Activated CD8-positive, alpha-beta memory T cell treated with anti-CD3 and anti-CD28 coated beads, Interleukin-2, amount 50 U/mL, for 1 hour (primary cell): Measurements from ENCODE around the gene SIRT1.
A peak's percentile ranks its signal among the peaks of the same experiment; 100 is the strongest.
"Not testable (repeated sequence)": the region's sequence is repeated elsewhere in the genome, so short reads cannot be mapped to it uniquely, and the experiment has no call there.

Source experiments
- DNase-seq: peaks from one replicate; pipeline ENCODE4 v3.0.0-alpha.2; 2020; ENCODE audit errors: extremely low read depth

The SIRT1 gene

GRCh38 chr10:67884313-67884841 is at the start of gene SIRT1:
TSS of gene SIRT1 (plus strand) at chr10:67884656. CDS start at chr10:67884722, 66 bp downstream.
- DNase-seq: peak; percentile 84

- not testable (repeated sequence) for DNase-seq
Measured at GRCh38 chr10:67835541-67836394, 48.7 kb upstream of the SIRT1 start.

GRCh38 chr10:67836488-67836887 is 48.0 kb upstream of the SIRT1 start:
- DNase-seq: no peak

GRCh38 chr10:67836972-67837371 is 47.5 kb upstream of the SIRT1 start:
- DNase-seq: no peak

- no peak for DNase-seq
Measured at GRCh38 chr10:67837541-67838314, 46.7 kb upstream of the SIRT1 start, which contains the start of gene DNAJC12. TSS of gene DNAJC12 (minus strand) at chr10:67838188. CDS start at chr10:67838011, 177 bp downstream.

- DNase-seq: not testable (repeated sequence)
Measured at GRCh38 chr10:67839511-67839910, 44.9 kb upstream of the SIRT1 start.

GRCh38 chr10:67839951-67840350 is 44.5 kb upstream of the SIRT1 start:
- no peak for DNase-seq

- DNase-seq: no peak
Measured at GRCh38 chr10:67841737-67842136, 42.7 kb upstream of the SIRT1 start.

- DNase-seq: no peak
Measured at GRCh38 chr10:67843284-67843683, 41.2 kb upstream of the SIRT1 start.

- DNase-seq: peak; percentile 68
Measured at GRCh38 chr10:67849331-67850011, 35.0 kb upstream of the SIRT1 start.

GRCh38 chr10:67851186-67851585 is 33.3 kb upstream of the SIRT1 start:
- no peak for DNase-seq

GRCh38 chr10:67852761-67853160 is 31.7 kb upstream of the SIRT1 start:
- DNase-seq: no peak

- no peak for DNase-seq
Measured at GRCh38 chr10:67853512-67853911, 30.9 kb upstream of the SIRT1 start.

- no peak for DNase-seq
Measured at GRCh38 chr10:67858971-67859370, 25.5 kb upstream of the SIRT1 start.

- DNase-seq: no peak
Measured at GRCh38 chr10:67861750-67862432, 22.6 kb upstream of the SIRT1 start.

- no peak for DNase-seq
Measured at GRCh38 chr10:67863094-67863493, 21.4 kb upstream of the SIRT1 start.

GRCh38 chr10:67864607-67865371 is 19.7 kb upstream of the SIRT1 start:
- no peak for DNase-seq

GRCh38 chr10:67868132-67868531 is 16.3 kb upstream of the SIRT1 start:
- DNase-seq: no peak

GRCh38 chr10:67869996-67870395 is 14.5 kb upstream of the SIRT1 start:
- no peak for DNase-seq
